ENCODE data around the gene RFC3.

DNA sequence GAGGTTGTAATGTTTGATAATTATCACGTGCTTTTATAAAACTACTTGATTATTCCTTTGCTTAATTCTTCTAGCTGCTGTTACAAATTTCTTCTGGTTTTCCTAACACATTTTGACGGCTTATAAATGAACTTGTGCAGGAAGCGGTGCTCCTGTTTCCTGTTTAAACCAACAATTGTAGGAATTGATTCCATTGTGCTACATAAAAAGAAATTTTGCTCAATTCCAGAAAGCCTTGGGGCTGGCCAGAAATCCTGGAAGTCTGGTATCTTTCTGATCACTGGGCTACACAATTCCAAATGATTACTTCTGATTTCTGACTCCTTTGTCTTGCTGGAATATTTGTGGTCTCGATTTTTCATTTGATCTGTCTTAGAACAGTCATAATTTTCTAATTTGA is 14.9 kb downstream of the RFC3 start:
- TF ChIP-seq EZH2 (IDR thresholded peaks at IDR 0.05; ENCODE audit: borderline replicate concordance, low read depth, low read length, severe bottlenecking): no peak
- TF ChIP-seq, protein P1, sequence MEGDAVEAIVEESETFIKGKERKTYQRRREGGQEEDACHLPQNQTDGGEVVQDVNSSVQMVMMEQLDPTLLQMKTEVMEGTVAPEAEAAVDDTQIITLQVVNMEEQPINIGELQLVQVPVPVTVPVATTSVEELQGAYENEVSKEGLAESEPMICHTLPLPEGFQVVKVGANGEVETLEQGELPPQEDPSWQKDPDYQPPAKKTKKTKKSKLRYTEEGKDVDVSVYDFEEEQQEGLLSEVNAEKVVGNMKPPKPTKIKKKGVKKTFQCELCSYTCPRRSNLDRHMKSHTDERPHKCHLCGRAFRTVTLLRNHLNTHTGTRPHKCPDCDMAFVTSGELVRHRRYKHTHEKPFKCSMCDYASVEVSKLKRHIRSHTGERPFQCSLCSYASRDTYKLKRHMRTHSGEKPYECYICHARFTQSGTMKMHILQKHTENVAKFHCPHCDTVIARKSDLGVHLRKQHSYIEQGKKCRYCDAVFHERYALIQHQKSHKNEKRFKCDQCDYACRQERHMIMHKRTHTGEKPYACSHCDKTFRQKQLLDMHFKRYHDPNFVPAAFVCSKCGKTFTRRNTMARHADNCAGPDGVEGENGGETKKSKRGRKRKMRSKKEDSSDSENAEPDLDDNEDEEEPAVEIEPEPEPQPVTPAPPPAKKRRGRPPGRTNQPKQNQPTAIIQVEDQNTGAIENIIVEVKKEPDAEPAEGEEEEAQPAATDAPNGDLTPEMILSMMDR (IDR thresholded peaks at IDR 0.05; ENCODE audit: borderline replicate concordance, extremely low read depth, low read length, poor library complexity, severe bottlenecking): no peak
